GM18867 (cell line): ENCODE data around the gene HIPK2.

Experiments used
- ATAC-seq: cut with Tn5 transposase; IDR thresholded peaks from one replicate; pipeline ENCODE4 v1.9.1; 2021; ENCODE audit warnings: mild to moderate bottlenecking, moderate library complexity; ENCODE audit not compliant: unreplicated experiment

Gene HIPK2

GRCh38 chr7:139601176-139601575 lies 176.6 kb downstream of the HIPK2 start:
- ATAC-seq: no peak

GRCh38 chr7:139600306-139600705 lies 177.5 kb downstream of the HIPK2 start:
- no peak for ATAC-seq

GRCh38 chr7:139598642-139599041 lies 179.2 kb downstream of the HIPK2 start:
- no peak for ATAC-seq

GRCh38 chr7:139597028-139597427 lies 180.8 kb downstream of the HIPK2 start:
- no peak for ATAC-seq

- no peak for ATAC-seq
Measured at GRCh38 chr7:139596626-139597025, 181.2 kb downstream of the HIPK2 start.

- ATAC-seq: no peak
Measured at GRCh38 chr7:139595806-139596205, 182.0 kb downstream of the HIPK2 start.

GRCh38 chr7:139594911-139595476 lies 182.8 kb downstream of the HIPK2 start:
- ATAC-seq: no peak

GRCh38 chr7:139594090-139594489 lies 183.7 kb downstream of the HIPK2 start:
- ATAC-seq: no peak

GRCh38 chr7:139592801-139593461 lies 184.9 kb downstream of the HIPK2 start:
- ATAC-seq: no peak

- ATAC-seq: no peak
Measured at GRCh38 chr7:139591550-139592195, 186.1 kb downstream of the HIPK2 start.

GRCh38 chr7:139589474-139589873 lies 188.3 kb downstream of the HIPK2 start:
- no peak for ATAC-seq

- ATAC-seq: no peak
Measured at GRCh38 chr7:139588632-139589031, 189.2 kb downstream of the HIPK2 start.

GRCh38 chr7:139587535-139587934 lies 190.3 kb downstream of the HIPK2 start:
- ATAC-seq: no peak

GRCh38 chr7:139586286-139586685 lies 191.5 kb downstream of the HIPK2 start:
- no peak for ATAC-seq

GRCh38 chr7:139585042-139585441 lies 192.8 kb downstream of the HIPK2 start:
- ATAC-seq: no peak

GRCh38 chr7:139583826-139584553 lies 193.8 kb downstream of the HIPK2 start:
- ATAC-seq: no peak

- no peak for ATAC-seq
Measured at GRCh38 chr7:139582671-139583155, 195.1 kb downstream of the HIPK2 start.

GRCh38 chr7:139582130-139582650 lies 195.6 kb downstream of the HIPK2 start:
- ATAC-seq: no peak

GRCh38 chr7:139580435-139580834 lies 197.4 kb downstream of the HIPK2 start:
- no peak for ATAC-seq

- ATAC-seq: no peak
Measured at GRCh38 chr7:139576179-139576973, 201.4 kb downstream of the HIPK2 start.

GRCh38 chr7:139575338-139575680 lies 202.5 kb downstream of the HIPK2 start:
- ATAC-seq: no peak
